OCI-M1 (cell line): ENCODE data around the gene DISC1.
"Not testable (repeated sequence)": the region's sequence is repeated elsewhere in the genome, so short reads cannot be mapped to it uniquely, and the experiment has no call there.

Source experiments
- DNase-seq: peaks from one replicate; lab custom pipeline; 2025; lab: John Stamatoyannopoulos, UW

Gene DISC1

DNA sequence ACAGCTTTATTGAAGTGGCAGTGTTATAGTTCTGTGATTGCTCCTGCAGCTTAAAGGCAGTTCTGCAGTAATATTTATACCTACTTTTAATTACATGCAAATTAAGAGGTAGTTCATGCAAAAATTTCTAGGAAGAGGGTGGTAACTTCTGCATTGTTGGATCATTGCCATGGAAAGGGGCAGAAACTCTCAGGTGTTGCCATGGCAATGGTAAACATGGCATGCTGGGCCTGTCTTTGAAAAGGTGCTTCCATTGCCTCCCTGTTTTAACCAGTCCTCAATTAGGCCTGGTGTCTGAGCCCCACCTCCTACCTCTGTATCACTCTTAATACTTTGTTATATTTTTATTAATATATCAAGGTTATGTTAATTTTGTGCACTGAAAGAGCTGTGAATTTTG, 104.7 kb downstream of the DISC1 start:
- no peak for DNase-seq

DNA sequence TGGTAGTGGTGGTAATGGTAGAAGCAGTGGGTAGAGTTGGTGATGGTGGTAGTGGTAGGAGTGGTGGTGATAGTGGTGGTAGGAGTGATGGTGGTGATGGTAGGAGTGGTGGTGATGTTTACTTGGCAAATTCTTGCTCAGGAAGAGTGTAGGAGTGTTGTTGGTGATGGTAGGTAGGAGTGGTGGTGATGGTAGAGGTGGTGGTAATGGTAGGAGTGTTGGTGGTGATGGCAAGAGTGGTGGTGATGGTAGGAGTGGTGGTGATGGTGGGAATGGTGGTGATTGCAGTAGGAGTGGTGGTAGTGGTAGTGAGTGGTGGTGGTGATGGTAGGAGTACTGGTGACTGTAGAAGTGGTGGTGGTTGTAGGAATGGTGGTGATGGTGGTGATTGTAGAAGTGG, 106.5 kb downstream of the DISC1 start:
- no peak for DNase-seq

DNA sequence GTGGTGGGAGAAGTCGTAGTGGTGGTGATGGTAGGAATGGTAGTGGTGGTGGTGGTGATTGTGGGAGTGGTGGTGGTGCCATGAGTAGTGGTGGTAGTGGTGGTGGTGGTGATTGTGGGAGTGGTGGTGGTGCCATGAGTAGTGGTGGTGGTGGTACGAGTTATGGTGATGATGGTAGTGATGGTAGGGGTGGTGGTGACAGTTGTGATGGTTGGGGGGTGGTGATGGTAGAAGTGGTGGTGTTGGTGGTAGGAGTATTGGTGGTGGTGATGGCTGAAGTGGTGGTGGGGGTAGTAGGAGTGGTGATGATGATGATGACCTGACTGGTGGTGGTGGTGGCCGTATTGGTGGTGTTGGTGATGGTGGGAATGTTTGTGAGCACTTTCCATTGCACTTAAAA, 107.1 kb downstream of the DISC1 start:
- no peak for DNase-seq

DNA sequence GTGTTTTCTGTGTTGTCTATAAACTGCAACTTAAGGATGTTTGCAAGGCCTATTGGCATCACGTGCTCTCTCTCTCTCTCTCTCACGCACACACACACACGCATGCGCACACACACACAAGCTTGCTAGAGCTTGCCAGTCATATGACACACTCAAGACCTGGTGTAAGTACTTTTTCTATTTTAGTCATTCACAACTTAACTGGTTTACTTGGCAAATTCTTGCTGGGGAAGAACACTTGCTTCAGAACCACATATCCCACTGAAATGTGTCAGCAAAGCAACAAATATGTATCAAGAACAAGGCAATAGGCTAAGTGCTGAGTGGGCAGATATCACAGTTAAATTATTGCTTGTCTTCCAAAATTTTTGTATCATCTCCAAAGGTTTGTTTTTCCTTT, 107.8 kb downstream of the DISC1 start:
- no peak for DNase-seq

DNA sequence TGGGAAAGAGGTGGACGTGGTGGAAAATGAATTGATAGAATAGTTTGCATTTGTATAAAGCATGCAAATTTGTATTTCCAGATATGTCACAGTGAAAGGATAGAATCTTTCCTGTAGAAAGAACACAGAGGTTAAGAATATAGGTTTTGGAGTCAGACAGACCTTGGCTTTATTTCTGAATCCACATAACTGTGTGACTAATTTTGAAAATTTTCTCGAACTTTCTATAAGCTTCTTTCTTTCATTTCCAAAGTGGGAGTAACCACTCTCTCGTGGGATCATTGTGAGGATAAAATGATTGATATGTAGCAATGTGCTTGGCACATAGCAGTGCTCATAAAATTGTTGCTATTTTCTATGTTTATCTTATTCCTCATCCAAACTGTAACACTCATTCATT, 108.8 kb downstream of the DISC1 start:
- no peak for DNase-seq

DNA sequence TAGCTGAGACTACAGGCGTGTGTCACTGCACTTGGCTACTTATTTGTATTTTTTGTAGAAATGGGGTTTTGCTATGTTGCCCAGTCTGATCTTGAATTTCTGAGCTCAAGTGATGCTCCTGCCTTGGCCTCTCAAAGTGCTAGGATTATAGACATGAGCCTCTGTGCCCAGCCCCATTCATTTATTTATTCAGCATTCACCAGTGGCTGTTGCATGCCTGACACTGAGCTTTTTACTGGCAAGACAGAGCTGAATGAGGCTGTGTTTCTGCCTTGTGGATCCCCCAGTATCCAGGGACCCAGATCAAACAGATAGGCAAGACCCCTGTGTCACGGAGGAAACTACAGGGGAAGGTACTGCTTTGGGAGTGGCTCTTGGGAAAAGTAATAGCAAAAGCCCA, 109.4 kb downstream of the DISC1 start:
- no peak for DNase-seq

DNA sequence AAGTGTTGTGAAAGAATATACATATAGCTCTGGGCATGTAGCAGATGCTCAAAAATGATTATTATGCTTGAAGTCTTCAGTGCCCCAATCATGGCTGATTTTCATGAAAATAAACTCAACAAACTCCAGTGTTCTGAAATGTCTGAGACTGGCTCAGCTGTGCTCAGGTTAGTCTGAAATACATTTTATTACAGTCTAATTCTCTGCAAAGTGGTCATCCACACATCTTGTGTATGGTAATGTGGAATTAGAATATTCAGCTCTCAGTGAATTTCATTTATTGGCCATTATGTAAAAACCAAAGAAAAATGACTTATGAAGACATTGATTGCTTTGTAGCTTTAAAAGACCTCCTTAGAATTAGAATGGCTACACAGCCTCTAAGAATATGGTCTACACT, 109.9 kb downstream of the DISC1 start:
- DNase-seq, result no peak

DNA sequence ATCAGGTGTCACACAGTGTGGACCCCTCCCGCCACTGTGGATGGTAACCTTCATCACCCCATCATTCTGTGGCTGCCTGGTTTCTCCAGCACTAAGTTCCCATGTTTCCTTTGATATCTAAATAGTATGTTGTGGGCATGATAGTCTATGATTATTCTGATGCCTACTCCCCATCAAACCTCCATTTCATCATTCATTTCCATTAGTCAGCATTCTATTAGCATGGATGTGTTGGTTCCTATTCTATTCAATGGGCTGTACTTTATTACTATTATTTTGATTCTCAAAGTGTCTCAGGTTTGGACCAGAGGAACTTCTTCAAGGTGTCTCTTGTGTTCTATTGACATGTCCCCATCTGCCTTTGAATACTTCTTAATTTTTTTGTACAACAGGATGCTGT, 112.0 kb downstream of the DISC1 start:
- DNase-seq, result no peak

DNA sequence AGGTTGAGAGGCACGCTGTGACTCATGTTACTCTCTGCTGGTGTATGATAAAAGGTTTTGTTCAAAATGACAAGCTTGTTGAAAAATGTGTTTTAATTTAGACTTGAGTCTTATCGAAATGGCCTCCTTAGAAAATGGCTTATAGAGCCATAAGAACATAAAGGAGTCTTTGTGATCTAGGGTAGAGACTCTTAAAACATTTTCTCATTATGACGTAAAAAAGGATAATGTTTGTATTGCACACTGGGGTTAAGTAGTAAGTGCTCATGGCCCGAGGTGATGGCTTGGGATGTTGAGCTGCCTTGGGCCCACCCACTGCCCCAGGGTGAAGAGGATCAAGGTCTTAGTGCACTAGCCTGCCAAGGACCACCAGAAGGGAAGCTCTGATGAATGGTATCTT, 117.4 kb downstream of the DISC1 start:
- DNase-seq, result no peak

DNA sequence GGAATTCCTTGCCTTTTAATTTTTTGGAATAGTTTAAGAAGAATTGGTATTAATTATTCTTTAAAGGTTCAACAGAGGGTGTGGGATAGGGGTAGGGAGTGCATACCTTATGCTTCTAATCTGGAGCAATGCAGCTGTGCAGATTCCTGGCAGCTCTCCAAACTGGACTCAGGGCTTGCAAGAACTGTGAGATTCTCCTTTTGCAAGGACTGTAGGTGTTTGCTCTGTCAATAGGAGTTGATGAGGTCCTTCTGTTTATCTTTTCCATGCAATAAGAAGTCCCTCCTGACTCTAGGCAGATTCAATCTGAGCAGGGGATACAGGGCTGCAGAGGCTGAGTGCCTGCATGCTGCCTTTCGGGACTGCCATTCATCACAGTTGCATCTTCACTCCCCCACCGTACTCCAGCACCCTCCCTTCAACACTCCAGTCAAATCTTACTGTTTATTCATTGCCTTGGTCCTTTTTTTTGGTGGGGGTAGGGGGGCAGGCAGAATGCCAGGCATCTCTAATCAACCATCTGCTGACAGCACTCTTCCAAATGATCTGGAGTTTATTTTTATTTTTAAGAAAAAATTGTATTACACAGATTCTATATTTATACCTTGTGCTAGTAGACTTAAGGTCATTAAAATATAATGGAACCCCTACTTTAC, 122.3 kb downstream of the DISC1 start:
- DNase-seq, result no peak

DNA sequence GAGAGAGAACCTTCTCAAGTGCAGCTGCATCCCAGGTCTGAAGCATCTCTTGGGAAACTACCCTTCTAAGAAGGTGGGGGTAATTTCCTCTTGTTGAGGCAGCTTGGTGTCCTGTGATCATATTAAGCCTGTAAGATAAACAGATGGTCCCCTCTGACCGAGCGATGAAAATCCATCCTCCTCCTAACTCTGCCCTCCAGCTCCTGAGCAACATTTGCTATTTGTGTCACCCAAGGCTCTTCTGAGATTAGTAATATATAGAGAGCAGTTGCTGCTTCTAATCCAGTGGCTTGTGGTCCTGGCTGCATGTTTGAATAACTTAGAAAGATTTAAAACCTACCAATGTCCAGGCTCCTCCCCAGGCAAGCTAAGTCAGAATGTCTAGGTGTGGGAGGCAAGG, 123.7 kb downstream of the DISC1 start:
- no peak for DNase-seq

DNA sequence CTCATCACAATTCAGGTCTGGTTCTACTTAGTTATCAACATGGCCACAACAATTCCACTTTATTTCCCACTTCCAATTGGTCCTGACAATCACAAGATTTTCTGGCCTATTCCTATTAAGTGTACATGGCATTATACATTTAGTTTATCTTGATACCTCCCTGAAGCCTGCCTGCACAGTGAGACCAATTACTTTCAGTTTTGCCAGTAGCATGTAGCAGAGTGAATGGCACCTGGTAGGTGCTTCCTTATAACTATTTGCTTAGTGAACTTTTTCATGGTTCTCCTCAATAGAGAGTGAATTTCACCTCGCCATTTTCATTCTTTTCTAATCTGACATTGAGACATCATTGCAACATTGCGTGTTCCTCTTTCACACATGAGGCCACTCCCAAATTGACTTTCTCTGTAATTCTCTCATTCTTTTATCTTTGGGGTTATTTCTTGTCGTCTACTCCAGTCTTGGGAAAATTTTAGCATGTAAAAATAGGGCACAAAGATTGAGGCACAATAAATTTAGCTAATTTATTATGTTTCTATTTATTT, 124.3 kb downstream of the DISC1 start:
- peak; percentile 17 for DNase-seq

DNA sequence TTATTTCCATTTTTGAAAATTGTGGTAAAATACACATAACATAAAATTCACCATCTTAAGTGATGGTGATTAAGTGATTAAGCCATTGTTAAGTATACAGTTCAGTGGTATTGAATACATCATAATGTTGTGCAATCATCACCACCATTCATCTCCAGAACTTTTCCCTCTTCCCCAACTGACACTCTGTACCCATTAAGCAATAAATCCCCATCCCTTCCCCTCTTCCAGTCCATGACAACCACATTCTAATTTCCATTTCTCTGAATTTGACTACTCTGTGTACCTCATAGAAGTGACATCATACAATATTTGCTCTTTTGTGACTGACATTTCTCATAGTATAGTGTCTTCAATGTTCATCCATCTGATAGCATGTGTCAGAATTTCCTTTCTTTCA, 124.8 kb downstream of the DISC1 start:
- DNase-seq, result no peak

DNA sequence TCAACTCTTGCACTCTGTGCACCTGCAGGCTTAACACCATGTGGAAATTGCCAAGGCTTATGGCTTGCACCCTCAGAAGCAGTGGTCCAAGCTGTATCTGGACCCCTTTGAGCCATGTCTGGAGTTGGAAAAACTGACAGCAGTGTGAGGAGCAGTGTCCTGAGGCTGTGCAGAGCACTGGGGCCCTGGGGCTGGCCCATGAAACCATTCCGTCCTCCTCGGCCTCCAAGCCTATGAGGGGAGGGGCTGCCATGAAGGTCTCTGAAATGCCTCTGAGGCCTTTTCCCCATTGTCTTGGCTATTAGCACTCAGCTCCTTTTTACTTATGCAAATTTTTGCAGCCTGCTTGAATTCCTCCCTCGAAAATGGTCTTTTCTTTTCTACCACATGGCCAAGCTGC, 126.7 kb downstream of the DISC1 start:
- no peak for DNase-seq

DNA sequence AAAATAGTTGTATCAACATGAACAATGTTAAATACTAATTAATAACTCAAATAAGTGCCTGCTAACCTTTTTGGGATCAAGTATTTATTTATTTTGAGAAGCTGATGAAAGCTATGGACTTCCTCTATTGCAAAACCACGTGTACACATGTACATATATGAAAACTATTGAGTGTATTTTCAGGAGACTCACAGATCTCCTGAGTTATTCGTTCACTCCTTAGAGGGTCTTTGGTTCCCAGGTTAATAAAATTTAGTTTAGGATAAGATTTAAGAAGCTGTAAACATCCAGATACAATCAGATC, 130.5 kb downstream of the DISC1 start:
- DNase-seq, result no peak

DNA sequence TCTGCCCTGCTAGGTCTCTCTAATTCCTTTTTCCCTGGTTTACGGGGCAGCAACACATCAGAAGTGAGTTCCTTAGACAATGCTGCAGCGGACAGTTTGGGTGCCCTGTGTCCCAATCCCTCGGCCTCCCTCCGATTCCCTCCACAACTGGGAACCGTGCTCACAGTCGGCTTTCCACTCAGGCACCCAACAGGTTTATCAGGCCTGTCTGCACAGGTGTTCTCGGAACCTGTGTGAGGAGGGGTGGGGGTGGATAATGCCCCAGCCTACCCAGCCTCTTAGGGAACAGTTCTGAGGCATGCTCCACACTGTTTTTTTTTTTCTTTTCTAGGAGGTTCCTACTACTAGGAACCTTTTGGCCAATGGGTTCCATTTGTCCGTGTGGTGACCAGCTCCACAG, 131.2 kb downstream of the DISC1 start:
- no peak for DNase-seq

DNA sequence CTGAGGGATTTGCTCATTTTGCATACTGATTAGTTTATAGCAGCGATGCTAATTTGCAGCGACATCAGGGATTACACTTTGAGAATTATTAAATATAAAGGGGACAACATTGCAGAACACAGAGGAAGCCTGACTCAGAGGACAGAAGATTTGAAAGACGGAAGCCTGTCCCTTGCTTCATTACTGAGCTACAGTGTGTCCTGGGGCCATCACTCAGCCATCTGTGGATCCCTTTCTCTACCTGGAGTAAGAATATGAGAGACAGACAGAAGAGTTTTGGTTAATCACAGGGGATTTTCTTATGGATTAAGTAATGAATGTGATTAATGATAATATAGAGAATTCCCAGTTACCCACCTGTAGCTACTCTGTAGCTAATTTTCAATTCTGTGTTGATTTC, 134.7 kb downstream of the DISC1 start:
- DNase-seq, result no peak

DNA sequence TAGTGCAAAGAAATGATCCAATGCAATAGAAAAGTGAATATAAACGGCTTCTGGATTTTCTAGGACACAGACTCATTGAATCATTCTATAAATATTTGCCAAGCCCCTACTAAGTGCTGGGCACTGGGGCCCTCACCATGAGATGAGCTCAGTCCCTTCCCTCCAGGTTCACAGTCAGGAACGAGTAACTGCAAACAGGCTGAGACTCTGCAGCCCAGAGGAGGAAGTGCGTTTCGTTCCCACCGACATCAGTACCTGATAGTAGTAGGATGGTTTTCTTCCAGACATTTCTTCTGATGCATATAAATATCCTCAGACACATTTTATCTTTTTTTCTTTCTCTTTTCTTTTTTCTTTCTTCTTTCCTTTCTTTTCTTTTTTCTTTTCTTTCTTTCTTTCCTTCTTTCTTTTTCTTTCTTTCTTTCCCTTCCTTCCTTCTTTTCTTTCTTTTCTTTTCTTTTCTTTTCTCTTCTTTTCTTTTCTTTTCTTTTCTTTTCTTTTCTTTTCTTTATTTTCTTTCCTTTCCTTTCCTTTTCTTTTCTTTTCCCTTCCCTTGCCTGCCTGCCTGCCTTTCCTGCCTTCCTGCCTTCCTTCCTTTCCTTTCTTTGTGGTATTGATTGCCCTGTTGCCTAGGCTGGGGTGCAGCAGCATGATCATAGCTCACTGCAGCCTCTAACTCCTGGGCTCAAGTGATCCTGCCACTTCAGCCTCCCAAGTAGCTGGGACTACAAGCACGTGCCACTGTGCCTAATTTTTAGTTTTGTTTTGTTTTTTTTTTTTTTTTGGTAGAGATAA, 135.4 kb downstream of the DISC1 start:
- DNase-seq, result no peak

DNA sequence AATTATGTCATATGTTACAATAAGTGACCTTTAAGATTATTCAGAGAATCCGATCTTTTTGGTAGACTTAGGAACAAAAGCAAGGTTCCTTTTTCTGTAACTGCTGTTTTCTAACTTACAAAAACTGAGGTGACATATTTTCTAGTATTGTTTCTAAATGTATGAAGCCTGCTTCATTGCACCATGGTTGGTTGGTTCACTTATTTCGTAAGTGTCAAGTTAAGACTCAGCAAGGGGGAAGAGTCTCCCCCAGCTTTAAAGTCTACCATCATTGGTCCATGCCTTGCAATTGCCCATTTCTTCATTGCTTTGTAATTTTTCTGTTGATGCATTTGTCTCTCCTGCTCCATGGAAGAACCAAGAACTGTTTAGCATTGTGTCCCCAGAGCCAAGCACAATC, 136.9 kb downstream of the DISC1 start:
- no peak for DNase-seq

DNA sequence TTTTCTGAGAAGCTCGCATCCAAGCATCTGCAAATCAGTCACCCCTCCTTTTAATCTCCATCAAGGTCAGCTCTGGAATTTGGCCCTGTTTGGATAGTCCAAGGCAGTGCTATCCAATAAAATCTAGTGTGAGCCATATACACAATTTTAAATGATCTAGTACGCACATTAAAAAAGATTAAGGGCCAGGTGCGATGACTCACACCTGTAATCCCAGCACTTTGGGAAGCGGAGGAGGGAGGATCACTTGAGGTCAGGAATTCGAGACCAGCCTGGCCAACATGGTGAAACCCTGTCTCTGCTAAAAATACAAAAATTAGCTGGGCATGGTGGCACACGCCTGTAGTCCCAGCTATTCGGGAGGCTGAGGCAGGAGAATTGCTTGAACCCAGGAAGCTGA, 139.2 kb downstream of the DISC1 start:
- DNase-seq, result not testable (repeated sequence)

DNA sequence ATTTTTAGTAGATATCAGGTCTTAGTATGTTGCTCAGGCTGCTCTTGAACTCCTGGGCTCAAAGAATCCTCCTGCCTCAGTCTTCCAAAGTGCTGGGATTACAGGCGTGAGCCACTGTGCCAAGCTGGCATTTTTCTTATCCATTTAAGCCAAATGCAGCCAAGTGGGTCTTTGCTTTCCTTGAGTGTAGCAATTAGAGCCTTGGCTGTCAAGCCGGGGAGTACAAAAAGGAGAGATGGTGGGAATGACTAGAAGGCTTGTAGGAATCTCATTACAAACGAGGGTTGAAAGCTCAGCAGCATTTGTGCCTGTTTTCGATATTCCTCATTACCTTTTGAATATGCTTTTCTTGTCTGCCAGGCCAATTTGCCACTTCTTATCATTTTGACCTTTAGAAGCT, 140.9 kb downstream of the DISC1 start:
- no peak for DNase-seq

DNA sequence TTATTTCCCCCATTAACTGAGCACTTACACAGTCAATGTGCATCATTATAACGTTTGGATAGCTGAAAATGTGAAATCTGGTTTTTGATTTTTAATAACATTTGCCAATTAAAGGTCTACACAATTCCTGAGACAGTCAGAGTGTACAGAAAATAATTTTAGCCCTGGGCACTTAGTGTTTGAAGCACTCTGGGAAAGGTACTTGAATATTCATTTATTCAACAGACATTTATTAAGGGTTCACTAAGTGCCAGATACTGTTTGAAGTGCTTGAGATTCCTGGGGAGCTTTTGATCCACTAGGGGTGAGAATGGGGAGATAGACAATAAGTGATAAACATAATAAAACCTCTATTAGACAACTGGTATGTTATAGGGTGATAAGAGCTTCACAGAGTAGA, 141.8 kb downstream of the DISC1 start:
- no peak for DNase-seq

DNA sequence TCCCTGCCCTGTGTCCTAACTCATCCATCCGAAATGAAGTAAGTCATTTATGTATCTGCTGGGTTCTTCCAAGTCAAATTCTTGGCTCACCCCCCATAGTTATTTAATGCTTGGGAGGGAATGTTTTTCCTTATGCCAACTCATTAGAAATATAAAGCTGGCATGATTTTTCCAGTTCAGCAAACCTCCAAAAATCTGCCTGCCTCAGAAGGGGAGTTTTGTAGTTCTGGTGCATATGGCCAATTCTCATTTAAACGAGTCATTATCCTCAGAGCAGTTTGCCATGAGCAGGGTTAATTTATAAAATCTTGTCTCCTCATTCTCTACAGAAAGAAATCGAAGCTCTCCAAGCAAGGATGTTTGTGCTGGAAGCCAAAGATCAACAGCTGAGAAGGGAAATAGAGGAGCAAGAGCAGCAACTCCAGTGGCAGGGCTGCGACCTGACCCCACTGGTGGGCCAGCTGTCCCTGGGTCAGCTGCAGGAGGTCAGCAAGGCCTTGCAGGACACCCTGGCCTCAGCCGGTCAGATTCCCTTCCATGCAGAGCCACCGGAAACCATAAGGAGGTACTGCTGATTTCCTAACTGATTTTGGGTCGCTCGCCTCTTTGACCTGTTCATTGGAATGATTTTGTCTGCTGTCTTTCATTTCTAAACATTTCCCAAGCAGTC, 144.1 kb downstream of the DISC1 start:
- no peak for DNase-seq
